Erythroblast (primary cell): ENCODE measurements around the gene TEX50.

Source experiments
- GATA1 ChIP-seq: IDR thresholded peaks from 2 replicates; pipeline ENCODE4 v1.6.1; 2011; ENCODE audit warnings: low read depth, mild to moderate bottlenecking, control low read depth, low read length, moderate library complexity
- POLR2A ChIP-seq: IDR thresholded peaks from 2 replicates; pipeline ENCODE4 v1.6.1; 2011; ENCODE audit warnings: mild to moderate bottlenecking, low read length

DNA sequence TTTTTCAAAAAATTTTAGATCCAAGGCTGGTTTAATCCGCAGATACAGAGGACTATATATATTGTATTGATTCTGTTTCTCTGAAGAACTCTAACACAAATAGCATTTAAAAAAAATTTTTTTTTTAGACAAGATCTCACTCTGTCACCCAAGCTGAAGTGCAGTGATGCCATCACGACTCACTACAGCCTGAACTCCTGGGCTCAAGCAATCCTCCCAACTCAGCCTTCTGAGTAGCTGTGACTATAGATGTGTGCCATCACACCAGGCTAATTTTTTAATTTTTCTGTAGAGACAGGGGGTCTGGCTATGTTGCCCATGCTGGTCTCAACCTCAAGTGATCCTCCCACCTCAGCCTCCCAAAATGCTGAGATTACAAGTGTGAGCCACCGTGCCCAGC, 31.5 kb downstream of the TEX50 start:
- TF ChIP-seq POLR2A (no peak), GATA1 (no peak)
